ENCODE results near the gene HSD17B3.

DNA sequence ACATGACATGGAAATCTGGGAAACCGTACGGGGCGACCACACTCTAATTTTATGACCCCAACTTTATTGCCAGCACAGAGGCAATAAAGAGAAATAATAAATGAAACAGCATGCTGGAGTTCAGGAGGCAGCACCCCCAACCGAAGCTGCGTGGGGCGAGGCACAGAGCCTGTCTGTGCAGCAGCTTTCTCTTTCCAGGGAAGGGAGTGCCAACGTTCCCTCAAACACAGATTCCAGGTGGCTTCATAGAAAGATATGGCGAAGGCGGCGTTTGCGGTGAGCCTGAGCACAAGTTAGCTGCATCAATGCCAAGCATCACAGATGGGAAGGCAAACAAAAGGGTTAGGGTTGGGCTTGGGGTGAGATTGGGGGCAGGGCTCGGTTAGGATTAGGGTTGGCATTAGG, 114.8 kb downstream of the HSD17B3 start:
- TF ChIP-seq CTCF (IDR thresholded peaks at IDR 0.05; ENCODE audit: low read depth, low read length): no peak
- no peak for TF ChIP-seq EZH2phosphoT487 (IDR thresholded peaks at IDR 0.05; ENCODE audit: low read depth)

Data from OCI-LY3 (cell line).